Measurements from ENCODE around the gene PEX14.

PEX14 gene

GRCh38 chr1:10648689-10649516 lies 174.2 kb downstream of the PEX14 start:
- no peak overlapping the region for H3K4me3 ChIP-seq (ENCODE audit: low read depth, low read length)
- TF ChIP-seq CTCF (IDR thresholded peaks at IDR 0.05; ENCODE audit: low read depth, low read length) = no peak
- TF ChIP-seq MYC (IDR thresholded peaks at IDR 0.05; ENCODE audit: low read depth, low read length) = no peak
- no peak for TF ChIP-seq POLR2A (IDR thresholded peaks at IDR 0.05; ENCODE audit: extremely low read depth, insufficient read length)
- no peak for TF ChIP-seq MAX (IDR thresholded peaks at IDR 0.05; ENCODE audit: low read depth, low read length)
- no peak for DNase-seq (ENCODE audit: low read depth)

- no peak overlapping the region for H3K4me3 ChIP-seq (ENCODE audit: low read depth, low read length)
- DNase-seq (ENCODE audit: low read depth) = no peak
- TF ChIP-seq CTCF (IDR thresholded peaks at IDR 0.05; ENCODE audit: low read depth, low read length) (no peak), POLR2A (IDR thresholded peaks at IDR 0.05; ENCODE audit: extremely low read depth, insufficient read length) (no peak), MYC (IDR thresholded peaks at IDR 0.05; ENCODE audit: low read depth, low read length) (no peak), MAX (IDR thresholded peaks at IDR 0.05; ENCODE audit: low read depth, low read length) (no peak)
Observed at GRCh38 chr1:10649517-10650201, 174.9 kb downstream of the PEX14 start.

GRCh38 chr1:10650556-10651388 lies 176.0 kb downstream of the PEX14 start:
- DNase-seq (ENCODE audit: low read depth) = no peak
- H3K4me3 ChIP-seq (ENCODE audit: low read depth, low read length) = no peak overlapping the region
- no peak for TF ChIP-seq MAX (IDR thresholded peaks at IDR 0.05; ENCODE audit: low read depth, low read length)
- no peak for TF ChIP-seq CTCF (IDR thresholded peaks at IDR 0.05; ENCODE audit: low read depth, low read length)
- TF ChIP-seq POLR2A (IDR thresholded peaks at IDR 0.05; ENCODE audit: extremely low read depth, insufficient read length) = no peak
- no peak for TF ChIP-seq MYC (IDR thresholded peaks at IDR 0.05; ENCODE audit: low read depth, low read length)

GRCh38 chr1:10651389-10651766 lies 176.6 kb downstream of the PEX14 start:
- no peak overlapping the region for H3K4me3 ChIP-seq (ENCODE audit: low read depth, low read length)
- TF ChIP-seq CTCF (IDR thresholded peaks at IDR 0.05; ENCODE audit: low read depth, low read length) (no peak), MAX (IDR thresholded peaks at IDR 0.05; ENCODE audit: low read depth, low read length) (no peak), POLR2A (IDR thresholded peaks at IDR 0.05; ENCODE audit: extremely low read depth, insufficient read length) (no peak), MYC (IDR thresholded peaks at IDR 0.05; ENCODE audit: low read depth, low read length) (no peak)
- DNase-seq (ENCODE audit: low read depth) = no peak

- TF ChIP-seq POLR2A (IDR thresholded peaks at IDR 0.05; ENCODE audit: extremely low read depth, insufficient read length) (no peak), CTCF (IDR thresholded peaks at IDR 0.05; ENCODE audit: low read depth, low read length) (no peak), MYC (IDR thresholded peaks at IDR 0.05; ENCODE audit: low read depth, low read length) (no peak), MAX (IDR thresholded peaks at IDR 0.05; ENCODE audit: low read depth, low read length) (no peak)
- no peak overlapping the region for H3K4me3 ChIP-seq (ENCODE audit: low read depth, low read length)
- no peak for DNase-seq (ENCODE audit: low read depth)
Observed at GRCh38 chr1:10651793-10652192, 177.0 kb downstream of the PEX14 start.
